ENCODE data around the gene JMJD1C.
A peak's percentile ranks its signal among the peaks of the same experiment; 100 is the strongest.
"Not testable (repeated sequence)": the region's sequence is repeated elsewhere in the genome, so short reads cannot be mapped to it uniquely, and the experiment has no call there.

The JMJD1C gene

GRCh38 chr10:63286340-63286739 lies 179.4 kb downstream of the JMJD1C start:
- DNase-seq: no peak

DNA sequence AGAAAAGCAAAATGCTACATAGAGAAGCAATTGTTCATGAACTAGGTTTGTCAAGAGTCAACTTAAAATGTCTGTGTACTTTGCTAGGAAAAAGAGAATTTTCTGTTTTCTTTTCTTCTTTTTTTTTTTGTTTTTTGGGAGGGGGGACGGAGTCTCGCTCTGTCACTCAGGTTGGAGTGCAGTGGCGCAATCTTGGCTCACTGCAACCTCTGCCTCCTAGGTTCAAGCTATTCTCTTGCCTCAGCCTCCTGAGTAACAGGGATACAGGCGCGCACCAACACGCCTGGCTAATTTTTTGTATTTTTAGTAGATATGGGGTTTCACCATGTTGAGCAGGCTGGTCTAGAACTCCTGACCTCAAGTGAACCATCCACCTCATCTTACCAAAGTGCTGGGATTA lies 181.9 kb downstream of the JMJD1C start:
- DNase-seq: not testable (repeated sequence)

GRCh38 chr10:63283093-63283492 lies 182.7 kb downstream of the JMJD1C start:
- no peak for DNase-seq

DNA sequence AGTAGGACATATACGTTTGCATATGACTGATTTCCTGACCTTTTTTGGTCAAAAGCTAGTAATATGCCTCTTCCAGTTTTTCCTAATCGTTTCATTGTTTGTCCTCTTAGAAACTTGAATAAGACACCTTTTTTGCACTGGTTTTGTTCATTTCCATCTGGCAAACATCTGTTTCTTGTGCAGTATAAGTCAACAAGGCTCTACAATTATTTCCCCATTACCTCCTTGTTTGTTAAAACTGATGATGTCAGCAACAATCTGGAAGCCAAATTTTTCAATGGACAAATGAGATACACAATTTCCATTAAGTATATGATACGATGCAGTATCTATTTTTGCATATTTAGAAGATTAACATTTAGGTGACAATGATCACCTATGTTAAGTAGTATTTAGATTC lies 183.8 kb downstream of the JMJD1C start:
- DNase-seq: no peak

GRCh38 chr10:63280386-63280785 lies 185.4 kb downstream of the JMJD1C start:
- DNase-seq: no peak

DNA sequence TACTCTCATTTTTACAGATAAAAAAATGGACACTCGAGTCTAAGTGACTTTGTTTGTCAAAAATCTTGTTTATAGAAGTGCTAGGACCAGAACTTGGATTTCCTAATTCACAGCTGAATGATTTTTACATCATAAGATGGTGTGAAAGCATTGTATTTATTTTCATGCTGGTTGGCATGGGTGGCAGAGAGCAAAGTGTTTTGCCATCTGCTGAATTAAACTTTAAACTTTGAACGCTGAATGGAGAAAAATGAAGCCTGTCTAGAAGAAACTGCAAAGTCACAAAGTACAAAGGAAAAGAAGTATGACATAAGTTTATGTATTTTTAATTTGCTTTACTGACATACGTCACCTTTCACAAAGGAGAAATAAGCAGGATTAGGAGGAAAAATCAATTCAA lies 190.7 kb downstream of the JMJD1C start:
- DNase-seq: no peak

GRCh38 chr10:63273577-63273976 lies 192.2 kb downstream of the JMJD1C start:
- DNase-seq: no peak

GRCh38 chr10:63268798-63269503 lies 196.8 kb downstream of the JMJD1C start:
- peak; percentile 95 for DNase-seq

DNA sequence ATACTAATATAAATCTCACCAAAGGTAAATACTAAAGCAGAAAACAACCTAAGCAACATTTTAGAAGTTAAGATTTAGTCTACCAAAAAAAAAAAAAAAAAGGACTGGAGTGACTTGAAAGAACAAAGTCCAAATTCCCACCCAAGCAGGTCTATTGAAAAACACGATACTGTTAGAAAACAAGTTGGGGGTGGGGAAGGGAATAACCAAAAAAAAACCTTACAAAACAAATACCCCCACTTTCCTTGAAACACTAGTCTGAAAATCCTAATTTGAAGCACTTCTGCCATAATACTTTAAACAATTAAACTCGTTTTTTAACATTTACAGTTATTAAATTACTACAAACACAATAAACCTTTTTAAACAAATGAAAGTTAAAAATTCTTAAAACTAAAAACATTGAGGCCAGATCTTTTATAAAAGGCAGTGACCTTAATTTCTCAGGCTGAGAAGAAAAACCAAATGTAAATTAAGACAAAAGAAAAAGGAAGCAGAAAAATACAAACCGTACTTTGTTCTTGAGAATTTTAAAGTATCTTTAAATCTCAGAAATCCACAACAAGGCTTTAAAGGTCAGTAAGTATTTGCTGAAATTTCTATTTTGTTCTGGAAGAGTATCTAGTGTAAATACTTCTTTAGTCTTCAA lies 197.5 kb downstream of the JMJD1C start:
- no peak for DNase-seq

DNA sequence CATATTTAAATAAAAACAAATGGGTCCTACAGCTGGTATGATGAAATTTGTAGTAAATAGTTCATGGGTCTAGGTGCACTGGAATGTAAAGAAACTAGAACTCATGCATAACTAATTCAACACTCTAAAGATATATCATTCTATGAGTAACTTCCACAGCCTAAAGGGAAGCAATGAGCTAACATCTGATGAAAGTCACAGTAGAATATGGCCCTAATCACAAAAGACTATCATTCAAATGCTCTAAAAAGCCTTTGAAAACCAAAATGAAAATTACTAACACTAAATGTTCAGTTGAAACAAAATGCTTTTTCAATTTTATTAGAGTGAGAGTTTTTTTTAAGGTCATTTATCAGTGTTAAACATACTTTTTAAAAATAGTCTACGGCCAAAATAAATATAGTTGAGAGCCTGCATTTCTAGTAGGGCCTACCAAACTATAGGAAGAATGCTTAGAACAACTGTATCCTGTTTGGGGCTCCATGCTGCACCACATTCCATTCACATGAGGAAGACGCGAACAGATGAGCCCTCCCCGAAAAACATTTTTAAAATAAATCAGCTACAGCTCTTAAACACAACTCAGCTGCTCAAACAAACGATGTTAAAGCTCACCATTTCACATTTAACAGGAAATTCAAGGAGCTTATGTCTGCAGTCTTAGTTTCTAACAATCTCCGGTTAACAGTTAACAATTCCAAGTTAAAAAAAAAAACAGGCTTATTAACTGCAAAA lies 198.2 kb downstream of the JMJD1C start:
- peak; percentile 64 for DNase-seq

DNA sequence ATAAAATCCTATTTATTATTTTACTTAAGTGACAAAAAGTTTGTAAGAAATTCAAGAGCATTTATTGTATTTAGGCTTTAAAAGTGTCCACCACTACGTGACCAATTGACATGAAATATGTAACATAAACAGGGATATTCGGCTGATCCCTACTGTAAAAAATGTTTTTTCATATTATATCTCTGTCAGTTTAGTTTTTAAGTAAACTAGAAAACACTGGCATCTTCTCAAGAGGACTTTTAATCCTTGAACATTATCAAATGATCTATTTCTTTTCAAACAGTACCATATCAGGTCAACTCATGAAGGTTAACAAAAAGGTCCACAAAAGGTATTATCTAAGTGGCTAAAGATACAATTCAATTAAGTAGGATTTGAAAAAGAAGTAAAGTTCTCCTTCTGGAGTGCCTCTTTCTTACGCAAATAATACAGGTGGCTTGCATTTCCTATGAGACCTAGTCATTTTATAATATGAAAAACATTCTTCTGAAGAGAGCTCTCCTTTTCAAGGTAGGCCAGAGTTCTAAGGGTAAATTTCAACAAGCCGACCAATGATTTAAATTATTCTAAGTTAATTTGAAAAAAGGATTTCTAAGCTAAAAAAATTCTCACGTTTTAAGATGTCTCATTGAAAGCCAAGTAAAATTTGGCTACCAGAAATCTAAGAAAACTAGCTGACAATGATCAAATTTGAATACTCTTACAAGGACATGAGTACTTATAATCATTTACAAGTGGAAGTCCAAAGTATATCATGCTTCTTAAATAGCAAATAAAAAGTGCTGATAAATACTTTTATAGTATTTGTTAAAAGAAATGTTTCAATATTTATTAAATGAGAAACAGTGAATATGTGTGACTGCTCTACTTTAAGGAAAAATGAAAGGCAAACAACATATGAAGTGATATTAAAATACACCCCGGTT lies 199.1 kb downstream of the JMJD1C start:
- no peak for DNase-seq

DNA sequence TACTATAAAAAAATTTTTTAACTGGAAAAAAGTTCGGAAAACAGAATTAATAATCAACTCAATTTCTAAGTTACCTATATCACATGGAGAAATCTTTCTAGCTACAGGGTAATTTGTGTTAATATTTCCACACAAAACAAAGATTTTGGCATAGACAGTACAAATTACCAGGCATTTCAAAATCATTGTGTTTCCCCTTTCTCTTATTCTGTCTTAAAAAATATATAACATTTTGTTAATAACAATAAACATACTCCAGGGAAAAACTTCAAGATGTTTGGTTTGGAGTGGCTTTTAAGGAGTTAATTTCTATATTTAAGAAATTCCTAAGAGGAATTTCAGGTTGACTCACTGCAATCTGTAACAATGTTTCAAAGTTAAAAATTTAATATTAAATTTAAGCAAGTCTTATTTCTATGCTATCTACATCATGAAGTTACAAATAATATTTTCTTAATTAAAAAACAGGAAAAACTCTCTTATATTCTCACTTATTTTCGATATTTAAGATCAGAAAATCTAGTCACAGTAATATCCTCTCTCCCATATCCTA lies 200.0 kb downstream of the JMJD1C start:
- DNase-seq: no peak

DNA sequence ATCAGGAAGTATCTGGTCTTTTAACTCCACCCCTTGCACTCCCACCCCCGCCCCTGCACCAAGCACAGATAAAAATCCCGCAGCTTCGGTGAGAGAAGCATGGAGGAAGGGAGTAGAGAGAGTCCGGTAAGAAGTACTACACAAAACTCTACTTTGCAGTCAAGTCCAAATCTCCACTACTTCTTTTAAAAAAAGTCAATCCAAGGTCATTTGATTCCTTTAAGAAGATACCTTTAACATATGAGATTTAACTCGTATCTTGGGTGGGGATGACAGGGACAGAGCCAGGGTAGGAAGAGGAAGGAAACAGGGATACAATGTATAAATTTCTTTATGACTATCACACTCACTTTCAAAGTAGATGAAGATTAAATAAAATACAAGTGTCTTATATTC lies 200.6 kb downstream of the JMJD1C start:
- peak; percentile 73 for DNase-seq

- DNase-seq: no peak
Observed at GRCh38 chr10:63264617-63265221, 201.1 kb downstream of the JMJD1C start.

DNA sequence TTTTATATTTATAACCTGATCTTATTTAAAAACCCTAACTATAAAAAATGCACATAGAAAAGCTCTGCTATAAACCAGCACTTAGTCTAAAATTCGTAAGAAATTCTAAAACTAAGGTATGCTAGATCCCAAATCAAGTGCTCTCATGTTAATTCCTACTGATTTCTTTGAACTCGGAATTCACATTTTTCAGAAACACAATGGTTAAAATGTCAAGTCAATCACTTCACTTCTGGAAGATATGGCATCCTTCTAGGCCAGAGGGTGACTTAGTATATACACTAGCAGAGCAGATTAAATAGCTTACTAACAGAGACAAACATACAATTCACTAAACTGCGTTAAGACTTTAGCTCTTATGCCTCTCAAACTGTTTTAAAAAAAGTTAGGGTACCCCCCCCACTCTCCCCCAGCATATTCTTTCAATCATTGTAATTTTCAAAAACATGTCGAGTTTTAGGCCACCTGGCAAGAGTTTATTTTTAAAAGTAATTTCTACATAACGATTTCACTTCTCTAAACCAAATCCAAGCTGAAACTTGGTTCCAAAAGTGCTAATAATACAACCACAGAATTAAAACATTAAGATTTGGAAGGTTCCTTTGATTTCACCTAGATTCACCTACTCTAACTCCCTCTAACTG lies 203.2 kb downstream of the JMJD1C start:
- DNase-seq: no peak

DNA sequence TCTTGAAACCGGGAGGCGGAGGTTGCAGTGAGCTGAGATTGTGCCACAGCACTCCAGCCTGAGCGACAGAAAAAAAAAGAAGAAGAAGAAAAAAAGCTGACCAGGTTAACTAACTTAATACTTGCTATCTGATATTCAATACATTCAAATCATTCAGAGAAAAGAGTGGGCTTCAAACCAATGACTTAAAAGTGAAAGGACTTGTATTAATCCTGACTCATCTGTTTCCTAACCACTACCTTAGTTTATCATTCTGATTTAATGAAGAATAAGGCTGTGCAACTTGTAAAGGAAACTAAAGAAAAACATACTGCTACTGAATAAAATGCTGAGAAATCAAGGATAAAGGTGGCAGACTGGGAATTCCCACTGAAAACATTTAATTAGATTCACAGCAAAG lies 204.3 kb downstream of the JMJD1C start:
- DNase-seq: no peak

DNA sequence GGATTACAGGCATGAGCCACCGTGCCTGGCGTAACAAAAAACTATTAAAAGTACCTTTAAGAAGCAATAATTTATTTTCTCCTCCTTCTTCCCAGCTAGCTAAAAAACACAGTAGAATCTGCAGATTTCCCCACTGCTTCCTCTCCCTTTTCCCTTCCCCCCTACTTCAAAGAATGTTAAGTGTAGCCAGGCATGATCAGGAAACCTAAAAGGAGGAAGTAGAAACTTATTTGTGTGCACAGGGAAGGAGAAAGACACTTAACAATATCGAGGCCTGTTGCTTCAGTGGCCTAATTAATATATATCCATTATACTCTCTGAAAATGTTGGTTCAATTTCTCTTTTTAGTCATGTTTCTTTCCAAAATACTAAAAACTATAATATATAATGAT lies 204.9 kb downstream of the JMJD1C start:
- no peak for DNase-seq

- DNase-seq: no peak
Observed at GRCh38 chr10:63260103-63260859, 205.5 kb downstream of the JMJD1C start.

- DNase-seq: no peak
Observed at GRCh38 chr10:63258920-63259678, 206.7 kb downstream of the JMJD1C start.

- no peak for DNase-seq
Observed at GRCh38 chr10:63257778-63258177, 208.0 kb downstream of the JMJD1C start.

Measured in femur (tissue), 1 donor.